Adrenal gland (tissue), 5 donors: ENCODE data around the gene CDC42EP1.

Source experiments
- POLR2A ChIP-seq, 2 donors: fragments of 450-650 bp; IDR thresholded peaks; one replicate each; pipeline ENCODE4 v1.6.1; 2017; ENCODE audit warnings: antibody characterized with exemption in 2 of 2, mild to moderate bottlenecking in 2 of 2, moderate library complexity in 1 of 2
- TF ChIP-seq, protein P1 (sequence below), 6 experiments: fragments of 450-650 bp in 4 of 6; fragments of 200-600 bp in 2 of 6; sonication (generic) in 1 of 6; IDR thresholded peaks; 1 replicate in 5 of 6; 2 replicates in 1 of 6; pipeline versions ENCODE4 v1.5.1 to v1.8.0; 2016 to 2021; ENCODE audit warnings: antibody characterized with exemption in 6 of 6, mild to moderate bottlenecking in 2 of 6, moderate library complexity in 1 of 6
- donor health status: DM: no; HTN: no; CAD: no.

DNA sequence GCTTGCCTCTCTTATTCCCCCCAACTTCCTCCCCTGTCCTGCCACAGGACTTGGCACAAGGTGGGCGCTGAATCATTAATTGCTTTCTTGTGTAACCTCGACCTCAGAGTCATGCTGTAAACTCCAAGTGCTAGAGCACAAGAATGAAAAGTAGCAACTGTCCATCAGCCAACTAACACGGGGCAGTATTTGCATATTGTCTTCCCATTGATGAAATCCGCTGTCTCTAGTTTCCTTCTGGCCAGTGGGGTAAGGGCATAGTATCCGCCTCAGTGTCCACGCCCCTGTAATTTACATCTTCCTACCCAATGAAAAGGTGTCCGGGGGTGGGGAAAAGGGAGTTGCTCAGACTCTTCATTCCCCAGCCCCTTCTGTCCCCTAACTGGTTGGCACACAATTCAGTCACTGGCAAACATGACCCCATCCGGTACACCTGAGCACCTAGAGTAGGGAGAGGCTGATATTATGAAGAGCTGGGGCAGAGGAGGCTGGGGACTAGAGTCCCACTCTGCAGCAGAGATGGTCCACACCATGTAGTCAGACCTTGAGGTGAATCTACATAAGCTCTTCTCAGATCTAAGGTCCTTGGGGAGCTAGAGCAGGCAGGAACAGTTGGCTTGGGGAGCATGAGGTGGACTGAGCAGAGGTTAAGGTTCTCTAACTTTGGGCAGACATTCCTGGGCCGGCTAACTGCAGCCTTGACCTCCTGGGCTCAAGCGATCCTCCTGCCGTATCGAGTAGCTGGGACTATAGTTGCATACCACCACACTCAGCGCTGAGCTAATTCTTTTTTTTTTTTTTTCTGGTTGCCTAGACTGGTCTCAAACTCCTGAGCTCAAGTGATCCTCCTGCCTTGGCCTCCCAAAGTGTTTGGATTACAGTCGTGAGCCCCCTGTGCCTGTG, 41.5 kb downstream of the CDC42EP1 start:
- no peak for TF ChIP-seq POLR2A (IDR thresholded peaks at IDR 0.05)
- TF ChIP-seq, protein P1, sequence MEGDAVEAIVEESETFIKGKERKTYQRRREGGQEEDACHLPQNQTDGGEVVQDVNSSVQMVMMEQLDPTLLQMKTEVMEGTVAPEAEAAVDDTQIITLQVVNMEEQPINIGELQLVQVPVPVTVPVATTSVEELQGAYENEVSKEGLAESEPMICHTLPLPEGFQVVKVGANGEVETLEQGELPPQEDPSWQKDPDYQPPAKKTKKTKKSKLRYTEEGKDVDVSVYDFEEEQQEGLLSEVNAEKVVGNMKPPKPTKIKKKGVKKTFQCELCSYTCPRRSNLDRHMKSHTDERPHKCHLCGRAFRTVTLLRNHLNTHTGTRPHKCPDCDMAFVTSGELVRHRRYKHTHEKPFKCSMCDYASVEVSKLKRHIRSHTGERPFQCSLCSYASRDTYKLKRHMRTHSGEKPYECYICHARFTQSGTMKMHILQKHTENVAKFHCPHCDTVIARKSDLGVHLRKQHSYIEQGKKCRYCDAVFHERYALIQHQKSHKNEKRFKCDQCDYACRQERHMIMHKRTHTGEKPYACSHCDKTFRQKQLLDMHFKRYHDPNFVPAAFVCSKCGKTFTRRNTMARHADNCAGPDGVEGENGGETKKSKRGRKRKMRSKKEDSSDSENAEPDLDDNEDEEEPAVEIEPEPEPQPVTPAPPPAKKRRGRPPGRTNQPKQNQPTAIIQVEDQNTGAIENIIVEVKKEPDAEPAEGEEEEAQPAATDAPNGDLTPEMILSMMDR (IDR thresholded peaks at IDR 0.05), result no peak
